B cell (primary cell): ENCODE results near the gene CYTH3.

ENCODE experiments used
- CTCF ChIP-seq: fragments of 200-600 bp; IDR thresholded peaks from one replicate; pipeline ENCODE4 v1.8.0; 2022; ENCODE audit warnings: antibody characterized with exemption, mild to moderate bottlenecking
- EZH2 ChIP-seq: IDR thresholded peaks from 2 replicates; pipeline ENCODE4 v1.6.1; 2012; ENCODE audit warnings: borderline replicate concordance, low read depth, mild to moderate bottlenecking, moderate library complexity, low read length; ENCODE audit not compliant: insufficient read depth, poor library complexity, severe bottlenecking

- TF ChIP-seq CTCF (no peak), EZH2 (no peak)
These were observed 124.8 kb downstream of the CYTH3 start for GRCh38 chr7:6147627-6148026.
